Non-pigmented ciliary epithelial cell (primary cell): ENCODE measurements around the gene NMBR.
"Not testable (repeated sequence)": the region's sequence is repeated elsewhere in the genome, so short reads cannot be mapped to it uniquely, and the experiment has no call there.

ENCODE experiments used
- DNase-seq: peaks from one replicate; pipeline ENCODE4 v3.0.0-alpha.2; 2010; ENCODE audit warnings: low read depth

Gene NMBR

GRCh38 chr6:142154336-142154735 lies 7.4 kb upstream of the NMBR start:
- no peak for DNase-seq

GRCh38 chr6:142153196-142153595 lies 6.3 kb upstream of the NMBR start:
- DNase-seq, result no peak

GRCh38 chr6:142152746-142153145 lies 5.8 kb upstream of the NMBR start:
- DNase-seq, result peak; percentile 51

GRCh38 chr6:142141531-142141930 lies 5.4 kb downstream of the NMBR start:
- not testable (repeated sequence) for DNase-seq

GRCh38 chr6:142138876-142139275 lies 8.0 kb downstream of the NMBR start:
- no peak for DNase-seq

- no peak for DNase-seq
Measured at GRCh38 chr6:142132625-142133024, 14.3 kb downstream of the NMBR start, which contains the start of gene GJE1. GJE1 (plus strand) TSS chr6:142132925; CDS start chr6:142133159, 234 bp downstream.

- no peak for DNase-seq
Measured at GRCh38 chr6:142130814-142131213, 16.1 kb downstream of the NMBR start.

GRCh38 chr6:142121342-142121741 lies 25.6 kb downstream of the NMBR start:
- DNase-seq, result no peak

GRCh38 chr6:142118925-142119324 lies 28.0 kb downstream of the NMBR start:
- no peak for DNase-seq

- no peak for DNase-seq
Measured at GRCh38 chr6:142118328-142118727, 28.6 kb downstream of the NMBR start.

GRCh38 chr6:142117366-142117765 lies 29.6 kb downstream of the NMBR start:
- DNase-seq, result no peak

GRCh38 chr6:142112451-142113061 lies 34.4 kb downstream of the NMBR start:
- DNase-seq, result peak; percentile 26

- DNase-seq, result not testable (repeated sequence)
Measured at GRCh38 chr6:142110820-142111219, 36.1 kb downstream of the NMBR start.

GRCh38 chr6:142104820-142105219 lies 42.1 kb downstream of the NMBR start:
- DNase-seq, result not testable (repeated sequence)

- peak; percentile 6 for DNase-seq
Measured at GRCh38 chr6:142088858-142089216, 58.1 kb downstream of the NMBR start.

GRCh38 chr6:142087950-142088857 lies 58.7 kb downstream of the NMBR start:
- no peak for DNase-seq

GRCh38 chr6:142079130-142079529 lies 67.8 kb downstream of the NMBR start:
- DNase-seq, result no peak

GRCh38 chr6:142075516-142076101 lies 71.3 kb downstream of the NMBR start:
- DNase-seq, result no peak

- DNase-seq, result no peak
Measured at GRCh38 chr6:142074516-142074915, 72.4 kb downstream of the NMBR start.

GRCh38 chr6:142071981-142072380 lies 74.9 kb downstream of the NMBR start:
- DNase-seq, result no peak

GRCh38 chr6:142068416-142068815 lies 78.5 kb downstream of the NMBR start:
- DNase-seq, result no peak

- DNase-seq, result not testable (repeated sequence)
Measured at GRCh38 chr6:142062861-142063260, 84.1 kb downstream of the NMBR start.
